Right lobe of liver (tissue), 6 donors: ENCODE data around the gene RGL1. TPM values are rescaled to one million over a fixed set of nuclear protein-coding genes. Genes with fewer than 3 reads are reported as not detected.

Source experiments
- ATAC-seq, 4 donors: fragments of 200-7000 bp; cut with Tn5 transposase; one replicate each; pipeline ENCODE4 v1.9.1; 2020; ENCODE audit warnings: mild to moderate bottlenecking in 4 of 4, moderate library complexity in 4 of 4
- DNase-seq, 3 donors: peaks; one replicate each; pipeline ENCODE4 v3.0.0-alpha.2; 2020
- H3K27ac ChIP-seq, 3 donors: fragments of 200-600 bp; one replicate each; pipeline ENCODE4 v1.8.0; 2022
- H3K27me3 ChIP-seq, 2 donors: fragments of 200-600 bp; one replicate each; pipeline ENCODE4 v1.8.0; 2022
- H3K36me3 ChIP-seq, 4 donors: fragments of 200-600 bp; sonication (generic) in 1 of 4; one replicate each; pipeline versions ENCODE4 v1.5.1 to v1.8.0; 2017 to 2022; ENCODE audit warnings: control low read depth in 1 of 4
- H3K4me1 ChIP-seq, 4 donors: fragments of 200-600 bp; sonication (generic) in 1 of 4; one replicate each; pipeline versions ENCODE4 v1.5.1 to v1.8.0; 2017 to 2022; ENCODE audit warnings: control low read depth in 1 of 4
- H3K4me3 ChIP-seq, 3 donors: fragments of 200-600 bp; one replicate each; pipeline ENCODE4 v1.8.0; 2022
- H3K9me3 ChIP-seq, 4 donors: fragments of 200-600 bp; sonication (generic) in 1 of 4; one replicate each; pipeline versions ENCODE4 v1.5.1 to v1.8.0; 2017 to 2022; ENCODE audit warnings: control low read depth in 1 of 4
- CTCF ChIP-seq, 4 donors: fragments of 200-600 bp in 3 of 4; fragments of 450-650 bp in 1 of 4; IDR thresholded peaks; one replicate each; pipeline versions ENCODE4 v1.5.1 to v1.8.0; 2016 to 2022; ENCODE audit warnings: antibody characterized with exemption in 4 of 4, mild to moderate bottlenecking in 2 of 4
- POLR2A ChIP-seq: fragments of 450-650 bp; IDR thresholded peaks from one replicate; pipeline ENCODE4 v1.6.1; 2017; ENCODE audit warnings: antibody characterized with exemption, mild to moderate bottlenecking
- WGBS: methylation state at CpG from one replicate; pipeline ENCODE4 v1.1.6; 2018; ENCODE audit warnings: low coverage, low lambda C conversion rate; ENCODE audit not compliant: insufficient coverage; ENCODE audit errors: missing lambda C conversion rate; 5-methylcytosine and 5-hydroxymethylcytosine counted together
- intact Hi-C, 2 donors: fragments of 100-400 bp; cut with DNase I; formaldehyde crosslinking; loops; one replicate each; pipeline versions ENCODE4 v1.11.2 to v1.14.1; 2022
- total RNA-seq, 6 experiments: library from RNA; depleted of rRNA in 2 of 6; stranded (reverse); fragments of >200 nt in 2 of 6; fragmentation: NEBNext Ultra II Directional in 3 of 6; extraction: Animal tissue kit (Norgen Biotek cat#: 25700) in 3 of 6; gene quantifications; one replicate each; pipeline versions ENCODE4 v1.1.0 to v1.2.4, GENCODE V29; 2016 to 2023
- donor health status: DM: no; HTN: yes; CAD: no.
- donor health status: DM: no; HTN: no; CAD: no.
- donor health status: DM: no; HTN: no; CAD: no.
- donor health status: DM: no; HTN: yes; CAD: no.
- donor health status: DM: no; HTN: yes; CAD: no.

Gene RGL1
- total RNA-seq, 6 experiments from 2014 or later, result 5.5 to 13.1 (median 6.9) TPM

- intact Hi-C loops, result no loop called here
- TF ChIP-seq CTCF (IDR thresholded peaks at IDR 0.05), result no peak
- no peak for TF ChIP-seq POLR2A
- no peak overlapping the region for H3K27ac ChIP-seq
- no peaks in the 10 kb centered on the region for H3K9me3 ChIP-seq
- H3K4me1 ChIP-seq, result no peaks in the 10 kb centered on the region
- no peak overlapping the region for H3K4me3 ChIP-seq
- WGBS, result 97% methylated on average over 3 of the region's 3 CpGs
- DNase-seq (no peak), ATAC-seq (no peak)
- no peaks in the 10 kb centered on the region for H3K36me3 ChIP-seq
- H3K27me3 ChIP-seq, result no peaks in the 10 kb centered on the region
Observed at GRCh38 chr1:183778045-183778444, 26.9 kb upstream of the RGL1 start.

- WGBS, result 70% methylated on average over 3 of the region's 4 CpGs
- Histone ChIP-seq H3K4me1 (no peaks in the 10 kb centered on the region), H3K27me3 (no peaks in the 10 kb centered on the region), H3K4me3 (no peak overlapping the region), H3K27ac (no peak overlapping the region), H3K36me3 (no peaks in the 10 kb centered on the region), H3K9me3 (no peaks in the 10 kb centered on the region)
- TF ChIP-seq CTCF (IDR thresholded peaks at IDR 0.05) (no peak), POLR2A (no peak)
- ATAC-seq (no peak), DNase-seq (no peak)
- intact Hi-C loops, result no loop called here
Observed at GRCh38 chr1:183778568-183779433, 26.1 kb upstream of the RGL1 start.

- Histone ChIP-seq H3K27ac (no peak overlapping the region), H3K4me3 (no peak overlapping the region), H3K4me1 (no peaks in the 10 kb centered on the region), H3K9me3 (no peaks in the 10 kb centered on the region), H3K36me3 (no peaks in the 10 kb centered on the region), H3K27me3 (no peaks in the 10 kb centered on the region)
- DNase-seq (no peak), ATAC-seq (peak in 1 of 4 donors; percentile 17)
- WGBS, result 68% methylated on average over 2 of the region's 2 CpGs
- TF ChIP-seq CTCF (IDR thresholded peaks at IDR 0.05) (no peak), POLR2A (no peak)
- intact Hi-C loops, result no loop called here
Observed at GRCh38 chr1:183780159-183780558, 24.8 kb upstream of the RGL1 start.

- intact Hi-C loops, result no loop called here
- Histone ChIP-seq H3K9me3 (no peaks in the 10 kb centered on the region), H3K4me1 (no peaks in the 10 kb centered on the region), H3K27me3 (no peaks in the 10 kb centered on the region), H3K4me3 (no peak overlapping the region), H3K36me3 (no peaks in the 10 kb centered on the region), H3K27ac (no peak overlapping the region)
- TF ChIP-seq POLR2A, result no peak
- no peak for TF ChIP-seq CTCF (IDR thresholded peaks at IDR 0.05)
- no peak for DNase-seq
- WGBS, result 100% methylated on average over 2 of the region's 2 CpGs
- no peak for ATAC-seq
Observed at GRCh38 chr1:183780757-183781156, 24.2 kb upstream of the RGL1 start.
